Astrocyte (in vitro differentiated cells and primary cell): ENCODE measurements around the gene DGKI. TPM values are rescaled to one million over a fixed set of nuclear protein-coding genes. Genes with fewer than 3 reads are reported as not detected.

Source experiments
- DNase-seq: peaks from one replicate; pipeline ENCODE4 v3.0.0-alpha.2; 2010; ENCODE audit warnings: low read depth
- FAIRE-seq: peaks from 2 replicates; lab custom pipeline; 2011; peaks lifted over from hg19 to GRCh38; lab: Jason Lieb, UNC
- H2AFZ ChIP-seq: 2 replicates; pipeline ENCODE4 v1.6.0; 2012; ENCODE audit warnings: low read depth, low read length, inconsistent platforms
- H3K27ac ChIP-seq: 2 replicates; pipeline ENCODE4 v1.5.1; 2011; ENCODE audit warnings: low read depth, low read length, inconsistent platforms
- H3K27me3 ChIP-seq: 2 replicates; pipeline ENCODE4 v1.6.0; 2011; ENCODE audit warnings: low read length, inconsistent platforms; ENCODE audit not compliant: insufficient read depth
- H3K36me3 ChIP-seq: 2 replicates; pipeline ENCODE4 v1.5.1; 2011; ENCODE audit warnings: low read length, inconsistent platforms; ENCODE audit not compliant: insufficient read depth
- H3K4me1 ChIP-seq: 2 replicates; pipeline ENCODE4 v1.5.1; 2011; ENCODE audit warnings: low read length, inconsistent platforms; ENCODE audit not compliant: insufficient read depth
- H3K4me2 ChIP-seq: 2 replicates; pipeline ENCODE4 v1.6.0; 2012; ENCODE audit warnings: low read length, inconsistent platforms
- H3K4me3 ChIP-seq: 2 replicates; pipeline ENCODE4 v1.5.1; 2011; ENCODE audit warnings: low read depth, mild to moderate bottlenecking, low read length, inconsistent platforms; ENCODE audit not compliant: insufficient read depth
- H3K79me2 ChIP-seq: 2 replicates; pipeline ENCODE4 v1.6.0; 2012; ENCODE audit warnings: mild to moderate bottlenecking, low read length, inconsistent platforms; ENCODE audit not compliant: insufficient read depth
- H3K9ac ChIP-seq: 2 replicates; pipeline ENCODE4 v1.6.0; 2012; ENCODE audit warnings: mild to moderate bottlenecking, low read length, inconsistent platforms
- H3K9me3 ChIP-seq: 2 replicates; pipeline ENCODE4 v1.5.1; 2012; ENCODE audit warnings: low read depth, mild to moderate bottlenecking, low read length, inconsistent platforms; ENCODE audit not compliant: insufficient read depth
- H4K20me1 ChIP-seq: 2 replicates; pipeline ENCODE4 v1.6.0; 2012; ENCODE audit warnings: low read length, inconsistent platforms; ENCODE audit not compliant: insufficient read depth
- H3K27ac Mint-ChIP-seq: one replicate; pipeline ENCODE4 v1.8.0; 2021; ENCODE audit warnings: mild to moderate bottlenecking, mixed read lengths; ENCODE audit not compliant: unreplicated experiment
- H3K27me3 Mint-ChIP-seq: one replicate; pipeline ENCODE4 v1.8.0; 2021; ENCODE audit warnings: low read depth, mixed read lengths; ENCODE audit not compliant: unreplicated experiment
- H3K36me3 Mint-ChIP-seq: one replicate; pipeline ENCODE4 v1.8.0; 2021; ENCODE audit warnings: low read depth, mixed read lengths; ENCODE audit not compliant: unreplicated experiment
- H3K4me1 Mint-ChIP-seq: one replicate; pipeline ENCODE4 v1.8.0; 2021; ENCODE audit warnings: low read depth, mixed read lengths; ENCODE audit not compliant: unreplicated experiment
- H3K4me3 Mint-ChIP-seq: one replicate; pipeline ENCODE4 v1.8.0; 2021; ENCODE audit warnings: mild to moderate bottlenecking, moderate library complexity, mixed read lengths; ENCODE audit not compliant: unreplicated experiment
- H3K9me3 Mint-ChIP-seq: one replicate; pipeline ENCODE4 v1.8.0; 2021; ENCODE audit warnings: mild to moderate bottlenecking, mixed read lengths; ENCODE audit not compliant: unreplicated experiment
- EZH2 ChIP-seq: IDR thresholded peaks from 2 replicates; pipeline ENCODE4 v1.6.1; 2012; ENCODE audit warnings: mild to moderate bottlenecking, low read length, inconsistent platforms; ENCODE audit not compliant: insufficient read depth
- total RNA-seq: library from RNA; stranded (reverse); gene quantifications from 2 replicates; pipeline ENCODE4 v1.2.1, GENCODE V29; 2021
- TF ChIP-seq, protein P1 (sequence below): IDR thresholded peaks from 2 replicates; pipeline ENCODE4 v1.5.1; 2011; ENCODE audit warnings: low read depth, mild to moderate bottlenecking, inconsistent platforms, low read length, moderate library complexity; ENCODE audit not compliant: insufficient read depth

The DGKI gene
- total RNA-seq, 1 donor from 2014 or later, result 6.3 TPM

DNA sequence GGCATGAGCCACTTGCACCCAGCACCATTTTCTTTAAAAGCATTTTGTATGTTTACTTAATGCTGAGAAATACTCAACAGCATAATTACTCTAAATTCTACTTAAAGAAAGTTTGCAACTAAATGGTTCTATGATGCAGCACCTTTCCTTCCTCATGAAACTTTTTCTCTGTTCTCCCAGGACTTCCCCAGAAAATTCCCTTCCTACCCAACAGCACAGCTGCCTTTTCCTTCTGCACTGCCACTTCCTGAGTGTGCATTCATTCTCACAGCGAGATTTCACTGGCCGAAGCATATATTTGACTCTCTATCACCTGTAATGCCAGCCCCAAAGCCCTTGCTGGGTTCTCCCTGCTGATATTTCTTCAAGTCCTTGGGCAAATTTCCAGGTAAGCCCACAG is 41.5 kb upstream of the DGKI start:
- H2AFZ ChIP-seq, result no peak overlapping the region
- H4K20me1 ChIP-seq, result no peaks in the 10 kb centered on the region
- H3K9ac ChIP-seq, result no peak overlapping the region
- peaks cover 38% of the 10 kb centered on the region for H3K36me3 ChIP-seq
- H3K9me3 ChIP-seq, result no peaks in the 10 kb centered on the region
- Mint-ChIP-seq H3K4me3 (no peak overlapping the region), H3K27ac (no peak overlapping the region), H3K27me3 (no peaks in the 10 kb centered on the region), H3K9me3 (no peaks in the 10 kb centered on the region), H3K36me3 (peaks cover 39% of the 10 kb centered on the region), H3K4me1 (peaks cover 18% of the 10 kb centered on the region)
- H3K4me2 ChIP-seq, result no peak overlapping the region
- no peaks in the 10 kb centered on the region for H3K27me3 ChIP-seq
- H3K79me2 ChIP-seq, result peaks cover 9% of the 10 kb centered on the region
- peaks cover 19% of the 10 kb centered on the region for H3K4me1 ChIP-seq
- H3K27ac ChIP-seq, result no peak overlapping the region
- no peak for DNase-seq
- FAIRE-seq, result no peak
- TF ChIP-seq, protein P1, sequence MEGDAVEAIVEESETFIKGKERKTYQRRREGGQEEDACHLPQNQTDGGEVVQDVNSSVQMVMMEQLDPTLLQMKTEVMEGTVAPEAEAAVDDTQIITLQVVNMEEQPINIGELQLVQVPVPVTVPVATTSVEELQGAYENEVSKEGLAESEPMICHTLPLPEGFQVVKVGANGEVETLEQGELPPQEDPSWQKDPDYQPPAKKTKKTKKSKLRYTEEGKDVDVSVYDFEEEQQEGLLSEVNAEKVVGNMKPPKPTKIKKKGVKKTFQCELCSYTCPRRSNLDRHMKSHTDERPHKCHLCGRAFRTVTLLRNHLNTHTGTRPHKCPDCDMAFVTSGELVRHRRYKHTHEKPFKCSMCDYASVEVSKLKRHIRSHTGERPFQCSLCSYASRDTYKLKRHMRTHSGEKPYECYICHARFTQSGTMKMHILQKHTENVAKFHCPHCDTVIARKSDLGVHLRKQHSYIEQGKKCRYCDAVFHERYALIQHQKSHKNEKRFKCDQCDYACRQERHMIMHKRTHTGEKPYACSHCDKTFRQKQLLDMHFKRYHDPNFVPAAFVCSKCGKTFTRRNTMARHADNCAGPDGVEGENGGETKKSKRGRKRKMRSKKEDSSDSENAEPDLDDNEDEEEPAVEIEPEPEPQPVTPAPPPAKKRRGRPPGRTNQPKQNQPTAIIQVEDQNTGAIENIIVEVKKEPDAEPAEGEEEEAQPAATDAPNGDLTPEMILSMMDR, result no peak
- TF ChIP-seq EZH2, result no peak
- H3K4me3 ChIP-seq, result no peak overlapping the region

DNA sequence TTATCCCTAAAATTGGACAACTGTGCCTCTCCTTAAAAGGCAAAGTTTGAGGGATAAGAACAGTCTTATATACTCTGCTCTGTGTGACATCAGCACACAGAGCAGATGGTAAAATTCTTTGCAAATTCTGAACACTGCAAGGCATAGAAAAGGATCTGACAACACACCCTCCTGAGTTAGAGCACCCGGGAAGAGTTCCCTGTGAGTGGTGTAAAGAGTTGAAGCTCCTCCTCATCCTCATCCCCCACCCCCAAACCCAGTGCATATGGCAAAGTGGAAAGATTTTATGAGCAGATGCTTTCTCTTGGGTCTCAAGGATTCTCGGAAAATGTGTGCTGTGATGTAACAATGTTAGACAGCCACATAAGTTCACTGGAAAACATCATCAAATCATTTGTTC is 40.0 kb upstream of the DGKI start:
- H3K9ac ChIP-seq, result peak overlapping the region; percentile 23
- peaks cover 39% of the 10 kb centered on the region for H3K36me3 ChIP-seq
- no peak overlapping the region for H3K4me2 ChIP-seq
- Mint-ChIP-seq H3K4me1 (peaks cover 32% of the 10 kb centered on the region), H3K27me3 (no peaks in the 10 kb centered on the region), H3K27ac (peak overlapping the region; percentile 79), H3K36me3 (peaks cover 36% of the 10 kb centered on the region), H3K4me3 (no peak overlapping the region), H3K9me3 (no peaks in the 10 kb centered on the region)
- H4K20me1 ChIP-seq, result no peaks in the 10 kb centered on the region
- no peaks in the 10 kb centered on the region for H3K27me3 ChIP-seq
- H3K27ac ChIP-seq, result peak overlapping the region; percentile 1
- H3K79me2 ChIP-seq, result peaks cover 9% of the 10 kb centered on the region
- peaks cover 32% of the 10 kb centered on the region for H3K4me1 ChIP-seq
- no peaks in the 10 kb centered on the region for H3K9me3 ChIP-seq
- DNase-seq (peak; percentile 36), FAIRE-seq (no peak)
- H3K4me3 ChIP-seq, result no peak overlapping the region
- H2AFZ ChIP-seq, result no peak overlapping the region
- no peak for TF ChIP-seq EZH2
- TF ChIP-seq, protein P1, result no peak

DNA sequence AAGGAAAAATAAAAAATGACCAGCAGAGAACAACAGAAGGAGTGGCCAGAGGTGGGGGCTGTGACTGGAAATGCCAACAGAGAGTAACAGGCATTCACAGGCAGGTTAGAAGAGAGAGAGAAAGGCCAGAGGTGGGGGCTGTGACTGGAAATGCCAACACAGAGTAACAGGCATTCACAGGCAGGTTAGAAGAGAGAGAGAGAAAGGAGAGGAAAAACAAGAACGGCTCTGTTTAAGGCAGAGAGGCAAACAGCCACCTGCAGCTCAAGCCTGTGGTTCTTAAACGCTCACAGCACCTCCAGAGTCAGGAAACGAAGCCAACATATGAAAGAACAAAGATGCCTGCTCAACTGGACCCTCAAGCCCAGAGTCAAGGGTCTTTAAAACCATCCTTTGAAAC is 39.5 kb upstream of the DGKI start:
- Histone ChIP-seq H3K9ac (peak overlapping the region; percentile 23), H3K27ac (peak overlapping the region; percentile 1), H3K27me3 (no peaks in the 10 kb centered on the region), H3K4me1 (peaks cover 36% of the 10 kb centered on the region), H3K79me2 (peaks cover 9% of the 10 kb centered on the region), H3K4me3 (no peak overlapping the region), H4K20me1 (no peaks in the 10 kb centered on the region), H2AFZ (no peak overlapping the region), H3K4me2 (no peak overlapping the region), H3K36me3 (peaks cover 43% of the 10 kb centered on the region), H3K9me3 (no peaks in the 10 kb centered on the region)
- H3K27me3 Mint-ChIP-seq, result no peaks in the 10 kb centered on the region
- no peak for DNase-seq
- peaks cover 36% of the 10 kb centered on the region for H3K4me1 Mint-ChIP-seq
- TF ChIP-seq, protein P1, result no peak
- TF ChIP-seq EZH2, result no peak
- H3K27ac Mint-ChIP-seq, result peak overlapping the region; percentile 79
- no peak overlapping the region for H3K4me3 Mint-ChIP-seq
- peaks cover 39% of the 10 kb centered on the region for H3K36me3 Mint-ChIP-seq
- H3K9me3 Mint-ChIP-seq, result no peaks in the 10 kb centered on the region
- FAIRE-seq, result no peak
